ENCODE results near the gene RABGAP1L. TPM values are rescaled to one million over a fixed set of nuclear protein-coding genes. Genes with fewer than 3 reads are reported as not detected.

The RABGAP1L gene
- total and polyA plus RNA-seq, 2 of the 8 experiments (the other 6 are each of a cell fraction or from before 2014, with no cell fraction given), result 33.3 to 156 TPM

DNA sequence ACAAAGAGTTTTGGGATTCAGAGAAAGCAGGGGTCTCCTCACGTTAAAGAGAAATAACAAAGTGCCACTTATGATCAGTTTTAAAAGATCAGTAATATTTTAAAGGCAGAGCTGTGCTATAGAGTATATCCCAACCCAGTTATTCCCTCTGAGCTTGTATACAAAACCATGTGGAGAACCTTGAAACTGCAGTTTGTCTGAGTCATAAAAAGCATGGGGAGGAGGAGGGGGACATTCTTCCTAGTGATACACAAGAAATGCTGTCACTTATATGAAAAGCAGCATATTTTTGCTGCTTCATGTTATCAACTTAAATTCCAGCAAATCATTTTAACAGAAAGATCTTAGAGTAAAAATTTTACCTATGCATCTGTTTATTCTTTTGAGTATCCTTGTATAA lies 533.0 kb downstream of the RABGAP1L start (continued):
- TF ChIP-seq ZNF274 (IDR thresholded peaks at IDR 0.05; ENCODE audit: borderline replicate concordance, extremely low read depth, low read length), result no peak

All from H1 (cell line).